Stimulated activated naive CD8-positive, alpha-beta T cell treated with anti-CD3 and anti-CD28 coated beads, Interleukin-15, Interleukin-2, amounts not matched to agents 100 ng/mL and 50 ng/mL, for 24 hours (primary cell): Measurements from ENCODE around the gene ARFRP1.

Source experiments
- H3K27ac Mint-ChIP-seq: one replicate; pipeline ENCODE4 v1.8.0; 2021; ENCODE audit warnings: mild to moderate bottlenecking, mixed read lengths
- H3K27me3 Mint-ChIP-seq: one replicate; pipeline ENCODE4 v1.8.0; 2021; ENCODE audit warnings: mixed read lengths
- H3K36me3 Mint-ChIP-seq: one replicate; pipeline ENCODE4 v1.8.0; 2021; ENCODE audit warnings: low read depth, mixed read lengths
- H3K4me1 Mint-ChIP-seq: one replicate; pipeline ENCODE4 v1.8.0; 2021; ENCODE audit warnings: low read depth, mixed read lengths
- H3K4me3 Mint-ChIP-seq: one replicate; pipeline ENCODE4 v1.8.0; 2021; ENCODE audit warnings: mild to moderate bottlenecking, mixed read lengths
- H3K9me3 Mint-ChIP-seq: one replicate; pipeline ENCODE4 v1.8.0; 2021; ENCODE audit warnings: mixed read lengths

The ARFRP1 gene

GRCh38 chr20:63707558-63708300 lies at the start of gene ARFRP1, which contains the start of gene ZGPAT:
TSS of gene ARFRP1 (minus strand) at chr20:63707976. CDS start at chr20:63707091, 885 bp downstream.
TSS of gene ZGPAT (plus strand) at chr20:63708039. CDS start at chr20:63708581, 542 bp downstream.
- H3K27me3 Mint-ChIP-seq = no peaks in the 10 kb centered on the region
- peak within 1 kb of the TSS; percentile 91 for H3K4me3 Mint-ChIP-seq
- H3K9me3 Mint-ChIP-seq = no peaks in the 10 kb centered on the region
- H3K4me1 Mint-ChIP-seq = peaks cover 54% of the 10 kb centered on the region
- H3K36me3 Mint-ChIP-seq = peaks cover 54% of the 10 kb centered on the region
- peak within 1 kb of the TSS; percentile 84 for H3K27ac Mint-ChIP-seq

GRCh38 chr20:63756648-63756991 lies 48.8 kb upstream of the ARFRP1 start:
- H3K4me1 Mint-ChIP-seq = peaks cover 5% of the 10 kb centered on the region
- no peak overlapping the region for H3K4me3 Mint-ChIP-seq
- H3K27me3 Mint-ChIP-seq = no peaks in the 10 kb centered on the region
- no peaks in the 10 kb centered on the region for H3K9me3 Mint-ChIP-seq
- H3K27ac Mint-ChIP-seq = no peak overlapping the region
- no peaks in the 10 kb centered on the region for H3K36me3 Mint-ChIP-seq

GRCh38 chr20:63755933-63756647 lies 48.3 kb upstream of the ARFRP1 start:
- H3K36me3 Mint-ChIP-seq = no peaks in the 10 kb centered on the region
- H3K4me3 Mint-ChIP-seq = no peak overlapping the region
- no peak overlapping the region for H3K27ac Mint-ChIP-seq
- no peaks in the 10 kb centered on the region for H3K9me3 Mint-ChIP-seq
- H3K4me1 Mint-ChIP-seq = peaks cover 9% of the 10 kb centered on the region
- H3K27me3 Mint-ChIP-seq = no peaks in the 10 kb centered on the region

GRCh38 chr20:63754008-63754407 lies 46.2 kb upstream of the ARFRP1 start:
- peaks cover 13% of the 10 kb centered on the region for H3K4me1 Mint-ChIP-seq
- no peaks in the 10 kb centered on the region for H3K36me3 Mint-ChIP-seq
- H3K4me3 Mint-ChIP-seq = no peak overlapping the region
- no peaks in the 10 kb centered on the region for H3K27me3 Mint-ChIP-seq
- no peaks in the 10 kb centered on the region for H3K9me3 Mint-ChIP-seq
- no peak overlapping the region for H3K27ac Mint-ChIP-seq

- Mint-ChIP-seq H3K4me3 (no peak overlapping the region), H3K4me1 (peaks cover 13% of the 10 kb centered on the region), H3K36me3 (no peaks in the 10 kb centered on the region), H3K27me3 (no peaks in the 10 kb centered on the region), H3K27ac (no peak overlapping the region), H3K9me3 (no peaks in the 10 kb centered on the region)
Observed at GRCh38 chr20:63753381-63753780, 45.6 kb upstream of the ARFRP1 start.

GRCh38 chr20:63752411-63753101 lies 44.8 kb upstream of the ARFRP1 start:
- Mint-ChIP-seq H3K27ac (no peak overlapping the region), H3K27me3 (no peaks in the 10 kb centered on the region), H3K9me3 (no peaks in the 10 kb centered on the region), H3K36me3 (no peaks in the 10 kb centered on the region), H3K4me3 (no peak overlapping the region), H3K4me1 (peaks cover 13% of the 10 kb centered on the region)

- H3K4me1 Mint-ChIP-seq = peaks cover 11% of the 10 kb centered on the region
- H3K9me3 Mint-ChIP-seq = no peaks in the 10 kb centered on the region
- peak overlapping the region; percentile 75 for H3K27ac Mint-ChIP-seq
- peak overlapping the region; percentile 32 for H3K4me3 Mint-ChIP-seq
- H3K27me3 Mint-ChIP-seq = no peaks in the 10 kb centered on the region
- H3K36me3 Mint-ChIP-seq = no peaks in the 10 kb centered on the region
Observed at GRCh38 chr20:63751471-63752271, 43.9 kb upstream of the ARFRP1 start.

- no peaks in the 10 kb centered on the region for H3K36me3 Mint-ChIP-seq
- H3K27me3 Mint-ChIP-seq = no peaks in the 10 kb centered on the region
- peak overlapping the region; percentile 32 for H3K4me3 Mint-ChIP-seq
- peaks cover 8% of the 10 kb centered on the region for H3K4me1 Mint-ChIP-seq
- no peaks in the 10 kb centered on the region for H3K9me3 Mint-ChIP-seq
- H3K27ac Mint-ChIP-seq = peak overlapping the region; percentile 75
Observed at GRCh38 chr20:63750807-63751470, 43.2 kb upstream of the ARFRP1 start.

GRCh38 chr20:63749597-63750508 lies 42.1 kb upstream of the ARFRP1 start:
- Mint-ChIP-seq H3K27me3 (no peaks in the 10 kb centered on the region), H3K4me3 (no peak overlapping the region)

GRCh38 chr20:63748934-63749270 lies 41.1 kb upstream of the ARFRP1 start:
- H3K27me3 Mint-ChIP-seq = no peaks in the 10 kb centered on the region
- peaks cover 8% of the 10 kb centered on the region for H3K4me1 Mint-ChIP-seq
- H3K4me3 Mint-ChIP-seq = no peak overlapping the region
- no peak overlapping the region for H3K27ac Mint-ChIP-seq
- H3K36me3 Mint-ChIP-seq = no peaks in the 10 kb centered on the region
- H3K9me3 Mint-ChIP-seq = no peaks in the 10 kb centered on the region

More at GRCh38 chr20:63749597-63750508, 42.1 kb upstream of the ARFRP1 start:
- Mint-ChIP-seq H3K4me1 (peaks cover 8% of the 10 kb centered on the region), H3K27ac (no peak overlapping the region), H3K36me3 (no peaks in the 10 kb centered on the region), H3K9me3 (no peaks in the 10 kb centered on the region)

- H3K36me3 Mint-ChIP-seq = no peaks in the 10 kb centered on the region
- no peaks in the 10 kb centered on the region for H3K27me3 Mint-ChIP-seq
- no peak overlapping the region for H3K4me3 Mint-ChIP-seq
- no peak overlapping the region for H3K27ac Mint-ChIP-seq
- no peaks in the 10 kb centered on the region for H3K9me3 Mint-ChIP-seq
- peaks cover 8% of the 10 kb centered on the region for H3K4me1 Mint-ChIP-seq
Observed at GRCh38 chr20:63748070-63748933, 40.5 kb upstream of the ARFRP1 start.

- Mint-ChIP-seq H3K4me3 (no peak overlapping the region), H3K9me3 (no peaks in the 10 kb centered on the region), H3K27ac (no peak overlapping the region), H3K27me3 (no peaks in the 10 kb centered on the region), H3K4me1 (peaks cover 8% of the 10 kb centered on the region), H3K36me3 (no peaks in the 10 kb centered on the region)
Observed at GRCh38 chr20:63747622-63748069, 39.9 kb upstream of the ARFRP1 start.
